ENCODE results near the gene ATP6V0B. TPM values are rescaled to one million over a fixed set of nuclear protein-coding genes. Genes with fewer than 3 reads are reported as not detected.

ATP6V0B gene
- total and polyA plus RNA-seq, 10 of the 15 experiments (the other 5 are each of a cell fraction or from before 2014, with no cell fraction given) = 65.3 to 250 (median 144) TPM

GRCh38 chr1:43991476-43992231 is 16.9 kb downstream of the ATP6V0B start, which contains the start of gene CCDC24 (continued):
- TF ChIP-seq LARP7 (IDR thresholded peaks at IDR 0.05) = 0 out of 2 replicates have a peak, but pooled peaks have one; percentile 40
- TF ChIP-seq HDAC6 (IDR thresholded peaks at IDR 0.05; ENCODE audit: unreplicated experiment) = no peak
- peak; percentile 34 for TF ChIP-seq USF1 (IDR thresholded peaks at IDR 0.05; ENCODE audit: borderline replicate concordance, extremely low read length, insufficient read depth, low read depth, low read length)
- TF ChIP-seq NR2C1 (IDR thresholded peaks at IDR 0.05) = no peak
- no peak for TF ChIP-seq SMAD1 (IDR thresholded peaks at IDR 0.05; ENCODE audit: low read depth, partially characterized antibody)
- TF ChIP-seq ZZZ3 (IDR thresholded peaks at IDR 0.05; ENCODE audit: control insufficient read depth, insufficient read length, low read depth) = no peak
- TF ChIP-seq TCF12 (IDR thresholded peaks at IDR 0.05; ENCODE audit: low read depth, low read length) = no peak
- no peak for TF ChIP-seq ZNF217 (IDR thresholded peaks at IDR 0.05)
- no peak for TF ChIP-seq ESRRA (IDR thresholded peaks at IDR 0.05; ENCODE audit: low read length)
- no peak for TF ChIP-seq CEBPB (IDR thresholded peaks at IDR 0.05; ENCODE audit: borderline replicate concordance in 1 of 2, low read depth in 2 of 2, low read length in 2 of 2)
- TF ChIP-seq MXI1 (IDR thresholded peaks at IDR 0.05; ENCODE audit: low read depth, low read length) = peak; percentile 95
- peak; percentile 63 for TF ChIP-seq ZBTB40 (IDR thresholded peaks at IDR 0.05; ENCODE audit: borderline replicate concordance)
- TF ChIP-seq IKZF2 (IDR thresholded peaks at IDR 0.05) = peak in 1 of 2 experiments; percentile 5; a peak in 1 of 4 replicates
- TF ChIP-seq NR2F1 (conservative IDR thresholded peaks at IDR 0.05) = 0 out of 2 replicates have a peak, but pooled peaks have one; percentile 36
- peak; percentile 56; the same call in 1 of the 2 replicates for TF ChIP-seq NKRF (conservative IDR thresholded peaks at IDR 0.05)

Data from GM12878 (cell line).